ENCODE data around the gene PMEPA1. TPM values are rescaled to one million over a fixed set of nuclear protein-coding genes. Genes with fewer than 3 reads are reported as not detected.

The PMEPA1 gene
- total and polyA plus RNA-seq, 2 experiments from 2014 or later = 6.1 to 11.8 TPM

- H3K36me3 ChIP-seq (ENCODE audit: low read depth) = no peaks in the 10 kb centered on the region
- H3F3A ChIP-seq (ENCODE audit: insufficient read depth) = no peaks in the 10 kb centered on the region
- WGBS, 2 experiments (ENCODE audit: low coverage in 1 of 2, low lambda C conversion rate in 2 of 2, missing lambda C conversion rate in 2 of 2) = 87 to 90% methylated on average over 15 to 16 of the region's 16 CpGs
- no peak overlapping the region for H3K4me2 ChIP-seq (ENCODE audit: unreplicated experiment)
- no peak for TF ChIP-seq EZH2phosphoT487 (IDR thresholded peaks at IDR 0.05; ENCODE audit: insufficient read depth, low read depth)
- TF ChIP-seq EZH2 (IDR thresholded peaks at IDR 0.05; ENCODE audit: insufficient read depth, poor library complexity, severe bottlenecking) = no peak
- H4K20me1 ChIP-seq (ENCODE audit: insufficient read depth) = no peaks in the 10 kb centered on the region
- H3K79me2 ChIP-seq (ENCODE audit: insufficient read depth) = peaks cover 92% of the 10 kb centered on the region
- H3K9me3 ChIP-seq (ENCODE audit: low read depth) = no peaks in the 10 kb centered on the region
- H3K9ac ChIP-seq = no peak overlapping the region
- no peaks in the 10 kb centered on the region for H3K9me2 ChIP-seq (ENCODE audit: insufficient read depth)
- no peaks in the 10 kb centered on the region for H3K27me3 ChIP-seq (replicated peaks; ENCODE audit: insufficient read depth)
- in situ Hi-C loops (cut with MboI) = no loop called here
- H3K4me1 ChIP-seq (ENCODE audit: insufficient read depth) = no peaks in the 10 kb centered on the region
- DNase-seq = no peak
- no peak overlapping the region for H3K4me3 ChIP-seq
- no peak overlapping the region for H2AFZ ChIP-seq
- no peak overlapping the region for H3K27ac ChIP-seq
Observed at GRCh38 chr20:57667388-57667787, 42.4 kb downstream of the PMEPA1 start.

GRCh38 chr20:57666834-57667157, 43.0 kb downstream of the PMEPA1 start:
- Histone ChIP-seq H3F3A (ENCODE audit: insufficient read depth) (no peaks in the 10 kb centered on the region), H3K27ac (no peak overlapping the region), H2AFZ (no peak overlapping the region), H3K79me2 (ENCODE audit: insufficient read depth) (peaks cover 91% of the 10 kb centered on the region), H3K4me1 (ENCODE audit: insufficient read depth) (no peaks in the 10 kb centered on the region), H3K9ac (no peak overlapping the region), H3K9me3 (ENCODE audit: low read depth) (no peaks in the 10 kb centered on the region), H3K9me2 (ENCODE audit: insufficient read depth) (no peaks in the 10 kb centered on the region), H3K4me2 (ENCODE audit: unreplicated experiment) (no peak overlapping the region), H3K27me3 (replicated peaks; ENCODE audit: insufficient read depth) (no peaks in the 10 kb centered on the region), H3K36me3 (ENCODE audit: low read depth) (no peaks in the 10 kb centered on the region), H4K20me1 (ENCODE audit: insufficient read depth) (no peaks in the 10 kb centered on the region), H3K4me3 (no peak overlapping the region)
- in situ Hi-C loops (cut with MboI) = no loop called here
- no peak for TF ChIP-seq EZH2 (IDR thresholded peaks at IDR 0.05; ENCODE audit: insufficient read depth, poor library complexity, severe bottlenecking)
- TF ChIP-seq EZH2phosphoT487 (IDR thresholded peaks at IDR 0.05; ENCODE audit: insufficient read depth, low read depth) = no peak
- DNase-seq = no peak
- 88 to 93% methylated on average over 12 to 13 of the region's 13 CpGs for WGBS, 2 experiments (ENCODE audit: low coverage in 1 of 2, low lambda C conversion rate in 2 of 2, missing lambda C conversion rate in 2 of 2)

GRCh38 chr20:57666106-57666833, 43.5 kb downstream of the PMEPA1 start:
- Histone ChIP-seq H3K4me3 (no peak overlapping the region), H3K36me3 (ENCODE audit: low read depth) (no peaks in the 10 kb centered on the region), H3K27me3 (replicated peaks; ENCODE audit: insufficient read depth) (no peaks in the 10 kb centered on the region), H3K4me1 (ENCODE audit: insufficient read depth) (no peaks in the 10 kb centered on the region), H3F3A (ENCODE audit: insufficient read depth) (no peaks in the 10 kb centered on the region), H3K9ac (no peak overlapping the region), H3K9me2 (ENCODE audit: insufficient read depth) (no peaks in the 10 kb centered on the region), H3K4me2 (ENCODE audit: unreplicated experiment) (no peak overlapping the region), H4K20me1 (ENCODE audit: insufficient read depth) (no peaks in the 10 kb centered on the region), H3K79me2 (ENCODE audit: insufficient read depth) (peaks cover 91% of the 10 kb centered on the region), H3K9me3 (ENCODE audit: low read depth) (no peaks in the 10 kb centered on the region), H3K27ac (no peak overlapping the region), H2AFZ (no peak overlapping the region)
- in situ Hi-C loops (cut with MboI) = no loop called here
- WGBS, 2 experiments (ENCODE audit: low coverage in 1 of 2, low lambda C conversion rate in 2 of 2, missing lambda C conversion rate in 2 of 2) = 83 to 89% methylated on average over 20 to 21 of the region's 21 CpGs
- DNase-seq = no peak
- TF ChIP-seq EZH2phosphoT487 (IDR thresholded peaks at IDR 0.05; ENCODE audit: insufficient read depth, low read depth) = no peak

- TF ChIP-seq EZH2 (IDR thresholded peaks at IDR 0.05; ENCODE audit: insufficient read depth, poor library complexity, severe bottlenecking) (no peak), EZH2phosphoT487 (IDR thresholded peaks at IDR 0.05; ENCODE audit: insufficient read depth, low read depth) (no peak)
- Histone ChIP-seq H3K9ac (no peak overlapping the region), H4K20me1 (ENCODE audit: insufficient read depth) (no peaks in the 10 kb centered on the region), H3K27me3 (replicated peaks; ENCODE audit: insufficient read depth) (no peaks in the 10 kb centered on the region), H3K27ac (no peak overlapping the region), H3K36me3 (ENCODE audit: low read depth) (no peaks in the 10 kb centered on the region), H3K4me2 (ENCODE audit: unreplicated experiment) (no peak overlapping the region), H3K79me2 (ENCODE audit: insufficient read depth) (peaks cover 91% of the 10 kb centered on the region), H3K4me1 (ENCODE audit: insufficient read depth) (no peaks in the 10 kb centered on the region), H3K4me3 (no peak overlapping the region), H3K9me3 (ENCODE audit: low read depth) (no peaks in the 10 kb centered on the region), H2AFZ (no peak overlapping the region), H3F3A (ENCODE audit: insufficient read depth) (no peaks in the 10 kb centered on the region), H3K9me2 (ENCODE audit: insufficient read depth) (no peaks in the 10 kb centered on the region)
- no peak for DNase-seq
- in situ Hi-C loops (cut with MboI) = no loop called here
- WGBS, 2 experiments (ENCODE audit: low coverage in 1 of 2, low lambda C conversion rate in 2 of 2, missing lambda C conversion rate in 2 of 2) = 93 to 95% methylated on average over 8 of the region's 8 CpGs
Observed at GRCh38 chr20:57665589-57665971, 44.2 kb downstream of the PMEPA1 start.
